ENCODE data around the gene LCT. TPM values are rescaled to one million over a fixed set of nuclear protein-coding genes. Genes with fewer than 3 reads are reported as not detected.
"Not testable (repeated sequence)": the region's sequence is repeated elsewhere in the genome, so short reads cannot be mapped to it uniquely, and the experiment has no call there.

The LCT gene
- total RNA-seq, 1 donor from 2014 or later: not detected

DNA sequence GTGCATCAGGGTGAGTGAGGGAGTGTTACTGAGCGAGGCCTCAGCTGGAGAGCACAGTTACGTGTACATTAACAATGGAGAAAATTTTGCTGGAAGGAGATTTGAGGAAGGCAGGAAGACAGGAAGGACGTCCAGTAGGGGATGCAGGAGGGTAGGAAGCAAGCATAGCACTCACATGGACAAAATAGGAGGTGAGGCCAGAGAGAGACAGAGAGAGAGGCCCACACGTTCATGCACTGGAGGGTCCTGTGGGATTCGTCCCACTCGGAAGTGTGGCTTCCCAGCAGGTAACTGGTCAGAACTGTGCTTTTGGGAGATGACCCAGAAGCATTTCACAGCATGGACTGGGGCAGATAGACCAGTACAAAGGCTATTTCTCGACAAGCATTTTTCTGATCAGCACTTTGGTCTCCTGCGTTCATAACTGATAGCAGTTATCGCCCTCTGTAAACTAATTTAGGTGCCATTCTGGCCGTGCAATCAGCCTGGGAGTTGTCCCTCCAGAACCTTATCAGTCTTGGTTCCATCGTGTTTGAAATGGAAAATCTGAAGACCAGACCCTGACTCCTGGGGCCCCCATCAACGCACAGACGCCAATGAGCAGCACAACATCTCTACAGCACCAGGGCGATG is 5.7 kb downstream of the LCT start:
- no peak for DNase-seq (ENCODE audit: low spot score)

DNA sequence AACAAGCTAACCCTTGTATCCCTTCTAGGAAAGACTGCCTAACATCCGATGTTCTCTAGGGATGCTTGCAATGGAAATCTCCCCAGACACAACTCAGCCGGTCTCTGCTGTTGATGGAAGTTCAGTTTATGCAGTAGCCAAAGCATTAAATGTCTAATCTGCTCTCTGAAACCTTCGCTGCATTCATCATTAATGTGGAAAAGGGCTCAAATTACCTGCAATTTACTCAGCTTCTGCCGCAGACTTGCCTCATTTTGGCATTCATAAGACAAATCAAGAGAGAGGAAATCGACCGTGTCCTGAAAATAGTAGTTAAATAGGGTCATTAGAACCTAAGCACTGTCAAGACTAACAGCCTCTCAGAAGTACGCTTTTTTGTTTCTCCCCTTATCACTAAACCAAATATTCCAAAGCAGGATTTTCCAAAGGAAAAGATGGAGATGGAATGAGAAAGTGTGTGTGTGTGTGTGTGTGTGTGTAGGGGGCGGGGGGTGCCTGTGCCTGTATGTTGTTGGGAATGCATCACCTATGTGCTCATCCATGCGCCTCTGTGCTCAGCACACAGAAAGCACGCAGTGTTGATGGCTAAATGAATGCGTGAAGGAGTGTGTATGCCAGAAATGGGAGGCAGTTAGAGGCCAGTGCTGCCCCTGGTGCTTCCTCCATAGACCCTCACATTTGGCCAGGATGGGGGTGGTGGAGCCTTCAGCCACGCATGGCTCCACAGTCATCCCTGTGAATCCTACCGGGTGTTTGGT is 7.4 kb downstream of the LCT start:
- no peak for DNase-seq (ENCODE audit: low spot score)

DNA sequence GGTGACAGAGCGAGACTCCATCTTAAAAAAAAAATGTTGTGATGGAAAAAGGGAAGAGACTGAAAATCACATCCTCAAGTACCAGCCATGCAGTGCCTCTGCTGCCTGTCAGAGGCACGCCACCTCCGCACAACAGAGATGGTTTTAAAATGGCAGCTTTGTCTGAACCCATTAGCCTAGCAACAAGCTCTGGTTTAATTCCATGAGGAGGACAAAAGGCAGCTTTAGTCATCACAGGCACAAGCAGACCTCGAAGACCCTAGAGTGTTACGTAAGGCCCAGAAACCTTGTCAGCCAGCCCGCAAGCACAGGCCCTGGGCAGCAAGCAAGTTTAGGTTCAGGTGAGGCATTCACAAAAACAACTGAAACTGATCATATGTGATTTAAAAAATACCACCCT is 10.4 kb downstream of the LCT start:
- no peak for DNase-seq (ENCODE audit: low spot score)

DNA sequence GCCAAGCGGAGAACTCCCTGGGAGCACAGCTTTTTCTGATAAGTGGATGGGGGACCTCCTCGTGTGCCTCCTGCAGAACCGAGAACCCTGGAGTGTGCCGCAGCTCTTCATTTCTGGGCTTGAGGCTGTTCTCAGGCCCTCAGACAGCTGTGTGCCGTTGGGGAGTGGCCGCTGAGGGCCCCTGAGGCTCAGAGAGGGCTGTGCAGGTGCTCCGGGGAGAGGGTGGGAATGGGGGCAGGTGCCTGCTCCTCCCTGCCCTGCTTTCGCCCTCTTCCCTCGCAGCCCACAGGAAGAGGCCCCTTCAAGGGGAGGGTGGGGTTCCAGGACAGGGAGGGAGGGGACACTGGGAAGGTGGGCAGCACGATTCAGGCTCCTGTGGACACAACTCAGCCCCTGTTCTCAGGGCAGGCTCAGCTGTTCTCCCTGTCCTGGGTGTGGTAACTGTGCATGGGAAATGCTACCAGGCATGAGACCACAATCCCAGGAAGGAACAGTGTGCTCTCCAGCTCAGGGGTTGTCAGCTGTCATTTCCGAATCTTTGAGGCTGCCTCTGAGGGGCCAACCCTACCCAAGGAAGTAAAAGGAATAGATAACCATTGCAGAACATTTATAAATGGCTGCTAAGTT is 11.3 kb downstream of the LCT start:
- no peak for DNase-seq (ENCODE audit: low spot score)

DNA sequence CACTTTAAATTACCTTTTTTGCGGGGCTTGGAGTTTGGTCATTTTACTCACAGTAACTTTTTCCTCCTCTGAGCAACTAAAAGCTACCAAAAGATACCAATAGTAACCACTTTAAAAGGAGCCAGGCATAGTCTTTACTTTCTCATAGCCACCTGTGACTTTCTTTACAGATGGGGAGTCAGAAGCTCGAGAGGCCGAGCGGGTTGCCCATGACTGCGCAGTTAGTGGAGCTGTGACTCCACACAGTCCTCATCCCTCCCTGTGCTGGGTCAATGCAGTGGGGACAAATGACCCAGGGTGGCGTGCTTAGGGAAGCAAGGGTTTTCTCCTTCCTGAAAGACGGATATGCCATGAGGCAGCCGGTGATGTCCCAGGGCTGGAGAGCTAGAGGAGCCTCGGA is 11.9 kb downstream of the LCT start:
- DNase-seq (ENCODE audit: low spot score): no peak

DNA sequence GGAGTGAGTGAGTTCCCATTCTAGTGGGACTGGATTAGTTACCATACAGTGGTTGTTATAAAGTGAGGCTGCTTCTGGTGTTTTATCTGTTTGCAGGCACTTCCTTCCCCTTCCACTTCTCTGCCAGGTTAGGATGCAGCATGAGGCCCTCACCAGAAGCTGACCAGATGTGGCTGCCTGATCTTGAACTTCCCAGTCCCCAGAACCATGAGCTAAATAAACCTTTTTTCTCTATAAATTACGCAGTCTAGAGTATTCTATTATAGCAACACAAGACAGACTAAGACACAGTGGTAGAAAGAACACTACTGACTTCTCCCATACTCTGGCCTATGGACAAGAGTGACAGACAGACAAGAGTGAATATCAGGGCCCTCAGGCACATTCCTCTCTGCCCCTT is 14.1 kb downstream of the LCT start:
- no peak for DNase-seq (ENCODE audit: low spot score)

DNA sequence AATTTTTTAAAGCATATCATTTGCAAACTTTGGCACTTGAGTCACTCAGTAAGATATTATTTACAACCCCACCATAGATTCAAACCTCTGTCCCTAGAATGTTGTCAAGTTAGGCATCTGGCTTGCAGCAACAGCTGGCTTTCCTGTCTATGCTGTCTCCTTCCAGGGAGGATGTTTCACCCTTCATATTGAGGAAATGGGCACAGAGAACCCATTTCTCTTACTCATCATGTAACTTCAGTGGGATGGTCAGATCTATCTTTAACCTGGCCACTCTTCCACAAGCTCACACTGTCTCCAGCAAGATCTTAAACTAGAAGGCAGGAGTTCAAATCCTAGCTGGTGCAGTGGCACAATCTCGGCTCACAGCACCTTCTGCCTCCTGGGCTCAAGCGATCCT is 15.8 kb downstream of the LCT start:
- DNase-seq (ENCODE audit: low spot score): no peak

DNA sequence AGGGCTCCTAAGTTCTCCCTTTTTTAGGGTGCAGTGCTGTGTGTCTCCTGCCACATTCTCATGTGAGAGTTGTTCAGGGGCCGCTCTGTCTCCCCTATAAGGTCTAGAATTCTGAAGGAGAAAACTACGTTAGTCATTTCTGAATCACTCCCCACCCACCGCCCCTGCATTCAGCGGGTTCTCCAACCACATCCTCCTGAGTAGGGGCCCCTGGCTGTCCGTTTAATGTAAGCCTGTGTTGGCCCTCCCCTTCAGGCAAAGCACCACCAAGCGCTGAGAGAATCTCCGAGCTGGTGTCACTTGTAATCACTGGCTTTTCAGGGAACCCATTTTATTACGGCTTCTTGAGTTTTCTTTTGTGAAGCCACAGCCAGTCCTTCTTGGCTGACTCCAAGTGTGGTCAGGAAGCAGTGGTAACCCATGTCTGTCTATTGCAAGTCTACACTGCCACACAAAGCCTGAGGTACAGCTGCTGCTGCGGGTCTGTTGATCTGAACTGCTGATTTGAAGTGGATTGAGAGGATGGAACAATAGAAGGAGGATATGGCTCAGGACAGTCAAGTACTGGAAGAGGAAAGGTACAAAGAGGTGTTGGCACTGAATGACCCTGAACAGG is 16.9 kb downstream of the LCT start:
- no peak for DNase-seq (ENCODE audit: low spot score)

DNA sequence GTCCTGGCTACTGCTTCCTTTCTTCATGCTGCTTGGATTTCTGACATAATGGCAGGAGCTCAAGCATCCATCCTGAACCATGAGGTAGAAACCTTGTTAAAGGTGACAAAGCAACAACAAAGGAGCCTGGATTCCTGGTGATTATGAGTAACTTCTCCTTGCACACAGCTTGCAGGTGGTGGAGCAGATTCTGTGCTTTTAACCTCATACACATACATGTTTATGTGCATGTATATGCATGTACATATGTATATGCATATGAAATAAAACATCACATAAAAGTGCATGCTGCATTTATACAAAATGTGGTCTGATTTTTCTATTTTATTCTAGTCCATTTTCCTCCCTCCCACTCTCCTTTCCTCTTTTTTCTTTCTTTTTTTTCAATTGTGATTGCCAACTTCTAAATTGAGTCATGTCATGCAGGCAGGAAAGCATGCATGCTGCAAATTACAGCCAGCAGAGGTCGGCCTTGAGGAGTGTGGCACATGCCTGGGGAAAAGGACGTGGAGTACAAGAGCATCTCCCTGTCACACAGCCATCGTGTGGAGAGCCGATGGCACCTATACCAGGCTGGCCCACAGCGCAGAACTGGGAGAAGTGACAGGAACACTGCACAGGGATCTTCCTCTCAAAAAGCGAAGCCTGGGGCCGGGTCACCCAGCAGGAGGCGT is 17.9 kb downstream of the LCT start:
- no peak for DNase-seq (ENCODE audit: low spot score)

DNA sequence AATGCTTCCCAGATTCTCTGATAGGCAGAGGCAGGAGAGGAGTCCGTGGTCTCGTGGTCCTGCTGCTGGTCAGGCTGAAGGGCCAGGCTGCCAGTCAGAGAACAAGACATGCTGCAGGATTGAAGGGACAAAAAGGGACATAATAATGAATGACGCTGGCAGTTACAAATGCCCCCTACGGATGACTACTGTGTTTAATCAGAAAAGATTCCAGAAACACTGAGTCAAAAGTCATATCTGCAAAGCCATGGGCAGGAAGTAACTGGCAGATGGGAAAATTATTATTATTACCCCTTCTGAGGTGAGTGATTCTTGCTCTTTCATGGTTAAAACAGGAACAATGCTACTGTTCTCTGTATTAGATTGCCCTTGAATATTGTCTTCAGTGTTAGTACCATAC is 19.0 kb downstream of the LCT start:
- no peak for DNase-seq (ENCODE audit: low spot score)

DNA sequence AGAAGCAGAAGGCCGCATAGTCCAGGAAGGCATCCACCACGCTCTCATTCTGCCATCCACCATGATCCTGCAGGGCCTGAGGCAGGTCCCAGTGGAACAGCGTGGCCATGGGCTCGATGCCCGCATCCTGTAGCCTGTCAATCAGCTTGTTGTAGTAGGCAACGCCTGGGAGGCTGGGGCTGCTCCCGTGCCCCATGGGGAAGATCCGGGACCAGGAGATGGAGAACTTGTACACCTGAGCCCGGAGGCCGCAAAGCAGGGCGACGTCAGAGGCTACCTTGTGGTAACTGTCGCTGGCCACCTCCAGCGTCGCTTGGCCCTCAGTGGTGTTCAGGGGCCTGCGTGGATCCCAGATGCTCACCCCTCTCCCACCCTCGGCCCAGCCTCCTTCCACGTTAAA is 19.5 kb downstream of the LCT start:
- no peak for DNase-seq (ENCODE audit: low spot score)

DNA sequence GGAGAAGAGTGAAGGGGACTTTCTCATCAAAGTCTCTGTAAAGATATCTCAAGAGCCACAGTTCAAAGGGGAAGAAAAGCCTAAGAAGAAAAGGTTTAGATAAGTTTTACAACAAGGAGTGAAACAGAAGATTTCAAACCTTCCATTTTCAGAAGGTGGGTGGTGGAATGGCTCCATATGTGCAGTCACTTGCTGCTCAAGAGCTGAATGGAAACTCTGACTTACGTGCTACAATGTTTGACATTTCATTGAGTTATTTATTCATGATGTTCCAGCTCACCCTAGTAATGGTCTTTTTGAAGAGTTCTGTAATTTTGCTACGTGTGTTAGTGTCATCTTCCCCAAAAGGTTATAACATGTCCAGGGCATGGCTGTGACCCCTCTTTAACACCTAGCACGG is 21.7 kb downstream of the LCT start:
- DNase-seq (ENCODE audit: low spot score): no peak

DNA sequence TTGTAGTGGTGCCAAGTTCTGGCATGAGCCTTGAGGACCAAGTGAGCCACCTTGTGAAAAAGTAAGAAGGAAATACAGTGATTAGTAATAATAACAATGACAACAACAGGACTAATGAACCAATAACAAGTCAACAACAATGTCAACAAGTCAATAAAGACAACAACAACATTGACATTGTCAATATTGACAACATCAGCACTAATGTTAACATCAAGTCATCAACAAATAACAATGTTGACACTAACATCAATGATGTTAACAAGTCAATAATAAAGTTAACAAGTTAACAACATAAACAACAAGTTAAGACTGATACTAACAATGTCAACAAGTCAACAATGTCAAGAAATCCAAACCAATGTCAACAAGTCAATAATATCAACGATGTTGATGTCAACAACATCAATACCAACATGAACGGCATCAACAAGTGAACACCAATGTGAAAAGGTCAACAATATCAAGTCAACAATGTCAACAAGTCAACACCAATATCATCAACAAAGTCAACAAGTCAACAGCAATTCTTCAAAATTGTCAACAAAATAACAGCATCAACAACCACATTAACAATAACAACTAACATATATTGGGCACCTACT is 24.0 kb downstream of the LCT start:
- no peak for DNase-seq (ENCODE audit: low spot score)

DNA sequence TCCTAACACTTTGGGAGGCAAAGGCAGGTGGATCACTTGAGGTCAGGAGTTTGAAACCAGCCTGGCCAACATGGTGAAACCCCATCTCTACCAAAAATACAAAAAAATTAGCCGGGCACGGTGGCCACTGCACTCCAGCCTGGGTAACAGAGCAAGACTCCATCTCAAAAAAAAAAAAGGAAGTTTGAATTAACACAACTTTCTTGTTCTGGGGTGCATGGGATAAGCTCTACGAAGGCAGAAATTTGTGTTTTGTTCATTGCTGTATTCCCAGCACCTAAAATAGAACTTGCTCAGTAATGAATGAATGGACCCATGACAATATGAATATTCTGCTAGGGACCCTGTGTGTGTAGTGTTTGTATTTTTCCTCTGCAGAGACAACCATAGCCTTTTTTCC is 29.1 kb downstream of the LCT start:
- DNase-seq (ENCODE audit: low spot score): not testable (repeated sequence)

DNA sequence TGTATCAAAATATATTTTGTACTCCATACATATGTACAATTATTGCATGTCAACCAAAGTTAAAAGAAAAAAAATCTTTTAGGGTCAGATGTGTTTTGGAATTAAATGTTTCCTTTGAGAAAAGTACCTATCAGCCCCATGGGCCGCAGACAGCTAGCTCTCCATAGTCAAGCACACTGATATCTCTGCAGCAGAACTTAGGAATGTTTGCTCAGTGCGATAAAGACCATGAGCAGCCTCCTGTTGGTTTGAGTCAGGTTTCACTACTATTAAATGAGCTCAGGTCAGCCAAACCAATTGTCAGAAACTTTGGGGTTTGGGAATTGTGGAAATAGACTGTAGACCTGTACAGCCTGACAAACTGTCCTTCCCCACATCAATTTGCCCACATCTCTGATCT is 33.7 kb downstream of the LCT start:
- DNase-seq (ENCODE audit: low spot score): no peak

DNA sequence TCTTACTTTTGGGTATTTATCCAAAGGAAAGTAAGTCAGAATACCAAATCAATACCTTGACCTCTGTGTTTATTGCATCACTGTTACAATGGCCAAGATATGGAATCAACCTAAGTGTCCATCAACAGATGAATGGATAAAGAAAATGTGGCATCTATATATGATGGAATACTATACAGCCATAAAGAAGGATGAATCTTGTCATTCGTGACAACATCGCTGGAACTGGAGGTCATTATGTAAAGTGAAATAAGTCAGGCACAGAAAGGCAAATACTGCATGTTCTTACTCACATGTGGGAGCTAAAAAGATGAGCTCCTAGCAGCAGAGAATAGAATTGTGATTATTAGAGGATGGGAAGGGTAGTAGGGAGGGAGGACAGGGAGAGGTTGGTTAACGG is 34.6 kb downstream of the LCT start:
- no peak for DNase-seq (ENCODE audit: low spot score)

DNA sequence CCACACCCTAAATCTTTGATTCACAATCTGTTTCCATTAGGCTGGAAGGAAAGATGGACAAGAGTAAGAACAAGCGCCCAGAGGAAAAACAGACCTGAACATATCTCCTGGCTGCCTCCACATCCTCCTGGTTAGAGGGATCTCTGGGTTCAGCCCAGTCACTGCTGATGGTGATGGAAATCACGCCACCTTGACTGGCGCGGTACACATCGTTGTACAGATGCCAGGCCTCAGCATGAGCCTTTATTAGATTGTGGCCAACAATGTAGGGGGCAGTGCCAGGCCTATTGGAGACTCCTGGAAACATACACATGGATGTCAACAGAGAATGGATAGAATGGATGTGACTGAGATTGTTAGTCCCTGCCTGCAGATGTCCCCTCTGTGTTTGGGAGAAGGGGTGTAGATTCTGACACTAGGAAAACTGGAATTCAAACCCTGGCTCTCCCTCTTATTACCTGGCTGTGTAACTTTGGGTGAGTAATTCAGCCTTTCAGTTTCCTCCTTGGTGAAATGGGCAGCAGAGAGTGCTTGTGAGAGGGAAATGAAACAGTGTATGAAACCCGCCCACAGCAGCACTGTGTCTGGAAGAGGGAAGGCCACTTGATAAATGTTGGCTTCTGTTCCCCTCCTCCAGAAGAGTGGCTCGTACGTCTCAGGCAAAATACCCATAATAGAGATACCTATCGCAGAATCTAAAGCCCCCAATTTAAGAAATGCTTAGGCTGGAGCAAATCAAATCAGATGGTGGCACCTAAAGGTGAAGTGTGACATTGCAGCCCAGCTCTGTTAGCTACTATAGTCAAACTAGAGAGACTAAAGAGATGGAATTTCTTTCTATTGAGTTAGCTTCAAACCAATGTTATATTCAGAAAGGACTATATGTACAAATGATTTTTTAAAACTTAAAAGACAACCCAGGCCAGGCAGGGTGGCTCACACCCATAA is 36.2 kb downstream of the LCT start:
- no peak for DNase-seq (ENCODE audit: low spot score)

DNA sequence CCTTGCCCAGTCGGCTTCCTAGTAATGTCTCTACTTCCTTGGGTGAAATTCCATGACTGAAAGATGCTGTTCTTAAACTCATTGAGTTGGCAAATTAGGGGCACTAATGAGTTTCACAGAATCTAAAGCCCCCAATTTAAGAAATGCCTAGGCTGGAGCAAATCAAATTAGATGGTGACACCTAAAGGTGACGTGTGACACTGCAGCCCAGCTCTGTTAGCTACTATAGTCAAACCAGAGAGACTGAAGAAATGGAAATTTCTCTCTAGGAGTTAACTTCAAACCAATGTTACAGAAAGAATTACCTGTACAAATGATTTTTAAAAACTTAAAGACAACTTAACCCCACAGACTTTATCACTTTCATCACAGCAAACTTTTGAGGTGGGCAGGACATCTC is 37.2 kb downstream of the LCT start:
- DNase-seq (ENCODE audit: low spot score): no peak

DNA sequence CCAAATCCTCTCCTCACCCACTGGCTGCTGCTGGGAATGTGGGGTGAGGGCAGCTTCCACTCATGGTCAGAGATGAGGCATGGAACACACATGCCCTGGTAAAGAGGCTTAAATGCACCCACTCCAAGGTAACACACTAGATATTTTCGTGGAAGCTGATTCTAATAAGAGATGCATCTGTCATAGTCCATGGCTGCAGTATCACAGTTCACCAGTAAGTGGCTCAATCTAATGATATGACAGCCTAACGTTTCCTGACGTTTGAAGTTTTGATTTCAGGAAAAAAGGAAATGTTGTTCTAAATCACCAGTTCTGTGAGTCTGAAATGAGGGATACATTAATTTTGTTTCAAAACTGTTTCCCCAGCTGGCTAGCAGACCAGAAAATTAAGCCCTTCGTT is 38.2 kb downstream of the LCT start:
- DNase-seq (ENCODE audit: low spot score): no peak

DNA sequence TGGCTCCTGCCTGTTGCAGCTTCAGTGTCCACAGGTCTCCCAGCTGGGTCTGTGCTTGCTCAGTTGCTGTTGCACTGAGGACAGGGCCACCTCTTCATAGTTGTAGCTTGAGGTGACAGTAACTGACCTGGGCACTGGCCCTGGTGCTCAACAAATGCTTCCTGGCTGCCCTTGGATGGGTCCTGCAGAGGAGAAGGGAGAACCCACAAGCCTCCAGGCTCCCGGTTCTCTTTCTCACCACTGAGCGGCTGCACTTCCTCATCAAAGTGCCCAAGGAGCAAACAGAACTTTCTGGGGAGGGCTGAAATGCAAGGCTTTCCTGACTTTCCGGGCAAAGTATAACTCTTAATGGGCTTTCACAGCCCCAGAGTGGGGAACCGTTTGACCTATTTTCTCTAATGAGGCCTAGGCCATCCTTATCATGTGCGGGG is 38.7 kb downstream of the LCT start:
- no peak for DNase-seq (ENCODE audit: low spot score)
